HG03432 (cell line): ENCODE measurements around the gene THPO.
A peak's percentile ranks its signal among the peaks of the same experiment; 100 is the strongest.

Experiments
- ATAC-seq: cut with Tn5 transposase; IDR thresholded peaks from one replicate; pipeline ENCODE4 v1.9.1; 2021; ENCODE audit warnings: mild to moderate bottlenecking, moderate library complexity; ENCODE audit not compliant: unreplicated experiment

Gene THPO

DNA sequence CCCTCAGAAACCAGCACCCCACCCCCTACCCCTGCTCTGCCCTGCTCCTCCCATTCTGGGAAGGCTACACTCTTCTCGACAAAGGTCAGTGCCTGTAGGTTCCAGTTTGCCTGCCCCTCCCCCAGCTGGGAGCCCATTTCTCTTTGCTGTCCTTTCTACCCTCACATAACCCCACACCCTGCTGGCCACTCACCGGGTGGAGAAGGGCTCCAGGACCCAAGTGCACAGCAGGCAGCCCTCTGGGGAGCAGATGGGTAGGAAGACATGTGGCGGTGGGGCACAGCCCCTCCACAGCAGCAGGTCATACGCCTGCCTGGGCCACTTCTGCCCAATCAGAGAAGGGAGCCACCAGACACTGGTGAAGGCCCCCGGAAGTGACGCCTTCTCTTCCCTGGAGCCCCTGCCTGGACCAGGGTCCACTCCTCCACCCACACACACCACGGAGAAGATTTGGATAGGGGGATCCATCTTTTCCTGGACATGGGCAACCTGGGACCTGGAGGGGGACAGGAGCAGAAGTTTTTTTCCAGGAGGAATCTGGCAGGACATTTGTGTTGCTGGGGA lies at the start of gene THPO:
Gene THPO, minus strand, starts transcription at position 326 of the 564 bp plus-strand sequence. CDS start 1,948 bp downstream, outside the sequence.
- ATAC-seq: no peak

- ATAC-seq: no peak
These were observed 48.7 kb upstream of the THPO start for GRCh38 chr3:184426691-184427141.

GRCh38 chr3:184423561-184423960 lies 45.6 kb upstream of the THPO start:
- no peak for ATAC-seq

GRCh38 chr3:184419171-184419570 lies 41.2 kb upstream of the THPO start:
- ATAC-seq: no peak

- ATAC-seq: peak; percentile 78
These were observed 39.8 kb upstream of the THPO start for GRCh38 chr3:184417619-184418327.

GRCh38 chr3:184415203-184415490 lies 37.1 kb upstream of the THPO start:
- no peak for ATAC-seq

DNA sequence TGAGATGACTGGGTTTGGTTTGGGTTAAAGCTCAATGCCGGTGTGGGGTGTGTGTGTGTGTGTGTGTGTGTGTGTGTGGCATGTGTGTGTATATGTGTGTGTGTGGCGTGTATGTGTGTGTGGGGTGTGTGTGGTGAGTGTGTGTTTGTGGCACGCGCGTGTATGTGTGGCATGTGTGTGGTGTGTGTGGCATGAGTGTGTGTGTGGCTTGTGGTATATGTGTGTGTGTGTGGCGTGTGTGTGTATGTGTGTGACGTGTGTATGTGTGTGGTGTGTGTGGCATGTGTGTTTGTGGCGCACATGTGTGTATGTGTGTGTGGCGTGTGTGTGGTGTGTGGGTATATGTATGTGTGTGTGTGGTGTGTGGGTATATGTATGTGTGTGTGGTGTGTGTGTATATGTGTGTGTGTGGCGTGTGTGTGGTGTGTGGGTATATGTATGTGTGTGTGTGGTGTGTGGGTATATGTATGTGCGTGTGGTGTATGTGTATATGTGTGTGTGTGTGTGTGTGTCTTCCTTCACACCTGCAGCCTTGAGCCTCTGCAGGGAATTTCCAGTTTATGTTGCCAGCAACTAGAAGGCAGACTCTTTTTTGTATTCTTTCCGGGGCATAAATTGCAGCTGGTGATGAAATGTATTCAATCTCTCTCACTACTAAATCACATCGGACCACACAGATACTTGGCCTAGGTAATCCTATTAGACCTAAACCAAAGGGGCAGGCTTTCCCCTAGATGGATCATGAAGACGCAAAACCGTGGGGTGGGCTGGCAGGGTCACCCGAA lies 36.6 kb upstream of the THPO start:
- no peak for ATAC-seq

- no peak for ATAC-seq
These were observed 32.0 kb upstream of the THPO start for GRCh38 chr3:184409946-184410500.

- no peak for ATAC-seq
These were observed 31.4 kb upstream of the THPO start for GRCh38 chr3:184409331-184409926.

DNA sequence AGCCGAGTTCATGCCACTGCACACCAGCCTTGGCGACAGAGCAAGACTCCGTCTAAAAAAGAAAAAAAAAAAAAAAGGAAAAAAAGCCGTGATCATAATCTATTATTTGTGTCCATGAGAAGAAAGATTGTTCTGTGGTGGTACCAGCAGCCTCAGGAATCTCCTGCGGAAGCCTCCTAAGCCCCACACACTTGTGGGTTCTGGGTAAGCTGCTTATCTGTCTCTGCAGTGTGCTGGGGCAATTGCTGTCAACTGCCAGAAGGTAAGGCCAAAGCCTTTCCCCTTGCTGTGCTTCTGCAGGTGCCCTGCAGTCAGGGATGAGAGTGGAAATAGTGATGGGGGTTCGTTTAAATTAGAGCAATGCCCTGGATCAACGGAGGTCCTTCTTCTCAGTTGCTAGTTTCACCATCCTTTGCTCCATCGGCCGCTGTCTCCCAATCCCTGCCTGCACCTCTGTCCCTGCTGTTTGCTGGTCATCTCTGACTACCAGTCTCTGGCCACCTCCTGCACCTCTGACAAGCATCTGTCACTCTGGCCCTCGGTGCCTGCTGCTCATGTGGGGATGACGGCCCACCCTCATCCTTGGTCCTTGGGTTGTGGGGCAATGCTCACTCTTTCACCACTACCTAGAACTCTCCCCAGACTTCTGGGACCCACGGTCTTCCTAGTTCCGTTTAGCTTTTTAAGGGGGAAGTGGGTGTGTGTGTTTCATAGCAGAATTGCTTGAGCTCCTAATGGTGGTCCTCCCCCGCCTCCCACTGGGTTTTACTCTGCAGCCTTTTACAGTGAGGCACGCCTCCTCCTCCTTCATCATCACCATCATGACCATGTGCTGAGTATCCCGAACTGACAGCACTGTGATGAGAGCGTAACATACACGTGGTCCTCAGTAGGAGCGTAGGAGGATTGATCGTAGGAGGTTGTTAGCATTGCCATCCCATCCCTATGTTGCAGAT lies 27.3 kb upstream of the THPO start:
- no peak for ATAC-seq

- no peak for ATAC-seq
These were observed 21.4 kb upstream of the THPO start for GRCh38 chr3:184399410-184399809.

- no peak for ATAC-seq
These were observed 17.3 kb upstream of the THPO start for GRCh38 chr3:184395320-184395660.

DNA sequence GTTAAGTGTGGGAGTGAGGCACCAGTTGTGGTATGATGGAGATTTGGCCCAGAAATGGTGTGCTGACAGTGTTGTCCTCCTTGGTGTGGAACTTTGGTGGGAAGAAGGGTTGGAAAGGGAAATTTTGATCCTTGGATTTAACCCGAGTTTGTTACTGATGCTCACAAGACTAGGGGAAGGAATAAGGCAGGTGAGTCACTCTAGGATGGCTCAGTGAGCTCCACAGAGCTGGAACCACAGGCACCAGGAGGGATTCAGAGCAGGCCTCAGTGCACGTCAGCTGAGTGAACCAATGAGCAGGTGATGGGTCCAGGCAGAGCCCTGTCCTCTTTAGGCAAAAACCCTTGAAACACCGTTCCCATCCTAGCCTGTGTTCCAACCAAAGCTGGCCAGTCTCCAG lies 13.3 kb upstream of the THPO start:
- no peak for ATAC-seq

DNA sequence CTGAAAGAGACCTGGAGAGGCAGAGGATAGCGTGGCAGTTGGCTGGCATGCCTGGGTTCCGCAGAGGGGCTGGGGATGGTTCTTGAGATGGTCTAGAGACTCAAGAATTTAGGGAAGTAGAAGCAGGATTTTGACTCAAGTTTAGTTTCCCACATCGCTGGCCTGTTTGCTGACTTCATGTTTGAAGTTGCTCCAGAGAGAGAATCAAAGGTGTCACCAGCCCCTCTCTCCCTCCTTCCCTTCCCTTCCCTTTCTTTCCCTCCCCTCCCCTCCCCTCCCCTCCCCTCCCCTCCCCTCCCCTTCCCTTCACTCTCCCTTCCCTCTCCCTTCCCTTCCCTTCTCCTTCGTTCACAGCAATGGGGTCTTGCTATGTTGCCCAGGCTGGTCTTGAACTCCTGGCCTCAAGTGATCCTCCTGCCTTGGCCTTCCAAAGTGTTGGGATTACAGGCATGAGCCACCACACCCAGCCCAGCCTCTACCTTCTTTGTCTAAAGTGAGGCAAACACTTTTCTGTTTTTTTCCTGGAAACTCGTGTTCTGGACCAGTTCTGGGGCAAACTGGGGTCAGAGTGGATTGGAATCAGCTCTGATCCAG lies 12.0 kb upstream of the THPO start:
- no peak for ATAC-seq

DNA sequence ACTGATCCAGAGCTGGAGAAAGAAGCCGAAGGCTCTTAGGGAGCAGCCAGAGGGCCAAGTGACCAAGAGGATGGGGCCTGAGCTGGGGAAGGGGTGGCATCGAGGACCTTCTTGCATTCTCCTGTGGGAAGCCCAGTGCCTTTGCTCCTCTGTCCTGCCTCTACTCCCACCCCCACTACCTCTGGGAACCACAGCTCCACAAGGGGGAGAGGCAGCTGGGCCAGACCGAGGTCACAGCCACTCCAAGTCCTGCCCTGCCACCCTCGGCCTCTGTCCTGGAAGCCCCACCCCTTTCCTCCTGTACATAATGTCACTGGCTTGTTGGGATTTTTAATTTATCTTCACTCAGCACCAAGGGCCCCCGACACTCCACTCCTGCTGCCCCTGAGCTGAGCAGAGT lies 11.4 kb upstream of the THPO start:
- ATAC-seq: no peak

GRCh38 chr3:184388936-184389230 lies 10.9 kb upstream of the THPO start:
- no peak for ATAC-seq

GRCh38 chr3:184388164-184388935 lies 10.3 kb upstream of the THPO start:
- ATAC-seq: no peak

DNA sequence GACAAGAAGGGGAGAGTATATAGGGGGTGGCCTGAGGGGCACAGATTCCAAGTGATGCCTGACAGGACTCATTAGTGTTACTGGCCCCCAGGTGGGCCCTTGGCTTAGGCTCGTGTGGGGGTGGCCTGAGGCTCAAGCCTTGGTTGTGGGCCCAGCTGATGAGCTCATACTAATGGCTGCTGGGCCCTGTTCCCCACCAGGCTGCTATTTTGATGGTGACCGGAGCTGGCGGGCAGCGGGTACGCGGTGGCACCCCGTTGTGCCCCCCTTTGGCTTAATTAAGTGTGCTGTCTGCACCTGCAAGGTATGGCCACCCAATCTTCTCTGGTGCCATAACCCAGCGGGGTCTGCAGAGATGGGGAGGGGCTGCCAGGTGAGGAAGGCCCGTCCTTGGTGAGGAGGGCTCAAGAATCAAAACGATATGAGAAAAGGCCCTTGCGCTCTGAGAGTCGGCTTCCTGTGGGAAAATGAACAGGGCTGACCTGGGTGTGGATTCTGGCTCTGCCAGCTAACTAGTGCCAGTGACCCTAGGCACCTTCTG lies 9.2 kb upstream of the THPO start:
- no peak for ATAC-seq
